Thyroid gland (tissue), 4 donors: ENCODE data around the gene SLC35A1. TPM values are rescaled to one million over a fixed set of nuclear protein-coding genes. Genes with fewer than 3 reads are reported as not detected.

Experiments used
- DNase-seq, 2 donors: peaks; one replicate each; pipeline ENCODE4 v3.0.0-alpha.2; 2019
- H3K27ac ChIP-seq, 3 donors: fragments of 200-600 bp; sonication (generic); 1 replicate in 2 of 3; 2 replicates in 1 of 3; pipeline ENCODE4 v1.5.1; 2016 to 2019; ENCODE audit warnings: mild to moderate bottlenecking in 1 of 3, moderate library complexity in 1 of 3
- H3K27me3 ChIP-seq: fragments of 200-600 bp; sonication (generic); one replicate; pipeline ENCODE4 v1.5.1; 2019
- H3K36me3 ChIP-seq, 2 donors: fragments of 200-600 bp; sonication (generic); one replicate each; pipeline ENCODE4 v1.5.1; 2016 to 2019
- H3K4me1 ChIP-seq, 2 donors: fragments of 200-600 bp; sonication (generic); one replicate each; pipeline ENCODE4 v1.5.1; 2017 to 2019
- H3K4me3 ChIP-seq, 3 donors: fragments of 200-600 bp; sonication (generic); replicated peaks in 1 of 3; 1 replicate in 2 of 3; 2 replicates in 1 of 3; pipeline ENCODE4 v1.5.1; 2016; ENCODE audit warnings: mild to moderate bottlenecking in 1 of 3
- H3K9me3 ChIP-seq: fragments of 200-600 bp; sonication (generic); one replicate; pipeline ENCODE4 v1.5.1; 2017
- POLR2A ChIP-seq, 2 donors: fragments of 450-650 bp; IDR thresholded peaks; one replicate each; pipeline ENCODE4 v1.6.1; 2017; ENCODE audit warnings: antibody characterized with exemption in 2 of 2, mild to moderate bottlenecking in 2 of 2, moderate library complexity in 1 of 2
- WGBS, 2 donors: methylation state at CpG; one replicate each; pipeline ENCODE4 v1.1.5; 2017; 5-methylcytosine and 5-hydroxymethylcytosine counted together
- intact Hi-C: fragments of 100-400 bp; cut with DNase I; formaldehyde crosslinking; loops from one replicate; pipeline ENCODE4 v1.15.1; 2023
- total RNA-seq, 4 donors: library from RNA; depleted of rRNA; stranded (reverse); fragments of >200 nt; gene quantifications; one replicate each; pipeline ENCODE4 v1.2.3, GENCODE V29; 2016
- TF ChIP-seq, protein P1 (sequence below), 6 experiments: fragments of 200-600 bp in 3 of 6; fragments of 450-650 bp in 3 of 6; sonication (generic) in 3 of 6; IDR thresholded peaks; one replicate each; pipeline ENCODE4 v1.5.1; 2016 to 2019; ENCODE audit warnings: antibody characterized with exemption in 6 of 6, mild to moderate bottlenecking in 2 of 6, inconsistent platforms in 1 of 6, moderate library complexity in 1 of 6

SLC35A1 gene
- total RNA-seq, 4 donors from 2014 or later = 13.2 to 23.2 (median 18.7) TPM

DNA sequence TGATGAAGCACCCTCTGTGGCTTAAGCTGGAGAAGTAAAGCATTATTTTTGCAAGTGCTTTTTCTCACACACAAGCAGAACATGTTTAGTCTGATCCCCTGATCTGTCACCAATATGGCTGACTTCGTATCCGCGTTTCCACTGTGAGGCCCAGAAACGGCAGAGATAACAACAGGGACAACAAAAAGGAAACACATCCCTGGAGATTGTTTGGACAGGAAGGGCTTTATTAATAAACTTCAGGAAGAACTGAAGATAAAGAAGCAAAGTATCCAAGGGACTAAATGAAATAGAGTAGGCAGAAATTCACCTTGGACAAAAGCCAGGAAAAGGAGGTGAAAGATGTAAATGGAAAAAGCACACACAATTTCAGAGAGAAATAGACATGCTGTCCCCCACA lies 67.8 kb downstream of the SLC35A1 start:
- intact Hi-C loops = no loop called here
- Histone ChIP-seq H3K4me1 (no peaks in the 10 kb centered on the region), H3K4me3 (no peak overlapping the region), H3K36me3 (peaks cover 4% of the 10 kb centered on the region in 2 donors), H3K27ac (no peak overlapping the region), H3K9me3 (no peaks in the 10 kb centered on the region), H3K27me3 (no peaks in the 10 kb centered on the region)
- 50 to 69% methylated on average over 4 of the region's 4 CpGs for WGBS, 2 donors
- no peak for DNase-seq
- TF ChIP-seq POLR2A (IDR thresholded peaks at IDR 0.05) = no peak
- TF ChIP-seq, protein P1, sequence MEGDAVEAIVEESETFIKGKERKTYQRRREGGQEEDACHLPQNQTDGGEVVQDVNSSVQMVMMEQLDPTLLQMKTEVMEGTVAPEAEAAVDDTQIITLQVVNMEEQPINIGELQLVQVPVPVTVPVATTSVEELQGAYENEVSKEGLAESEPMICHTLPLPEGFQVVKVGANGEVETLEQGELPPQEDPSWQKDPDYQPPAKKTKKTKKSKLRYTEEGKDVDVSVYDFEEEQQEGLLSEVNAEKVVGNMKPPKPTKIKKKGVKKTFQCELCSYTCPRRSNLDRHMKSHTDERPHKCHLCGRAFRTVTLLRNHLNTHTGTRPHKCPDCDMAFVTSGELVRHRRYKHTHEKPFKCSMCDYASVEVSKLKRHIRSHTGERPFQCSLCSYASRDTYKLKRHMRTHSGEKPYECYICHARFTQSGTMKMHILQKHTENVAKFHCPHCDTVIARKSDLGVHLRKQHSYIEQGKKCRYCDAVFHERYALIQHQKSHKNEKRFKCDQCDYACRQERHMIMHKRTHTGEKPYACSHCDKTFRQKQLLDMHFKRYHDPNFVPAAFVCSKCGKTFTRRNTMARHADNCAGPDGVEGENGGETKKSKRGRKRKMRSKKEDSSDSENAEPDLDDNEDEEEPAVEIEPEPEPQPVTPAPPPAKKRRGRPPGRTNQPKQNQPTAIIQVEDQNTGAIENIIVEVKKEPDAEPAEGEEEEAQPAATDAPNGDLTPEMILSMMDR (IDR thresholded peaks at IDR 0.05) = no peak

DNA sequence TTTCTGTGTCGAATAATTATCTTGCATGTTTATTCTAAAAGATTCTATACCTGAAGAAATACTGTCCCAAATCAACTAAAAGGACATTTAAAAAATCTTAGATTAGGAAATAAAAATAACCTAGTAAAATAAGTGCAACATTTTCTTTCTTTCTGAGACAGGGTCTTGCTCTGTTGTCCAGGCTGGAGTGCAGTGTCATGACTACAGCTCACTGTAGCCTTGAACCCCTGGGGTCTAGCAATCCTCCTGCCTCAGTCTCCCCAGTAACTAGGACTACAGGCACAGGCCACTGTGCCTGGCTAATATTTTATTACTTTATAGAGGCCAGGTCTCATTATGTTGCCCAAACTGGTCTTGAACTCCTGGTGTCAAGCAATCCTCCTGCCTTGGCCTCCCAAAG lies 68.3 kb downstream of the SLC35A1 start:
- peaks cover 4% of the 10 kb centered on the region in 2 donors for H3K36me3 ChIP-seq

DNA sequence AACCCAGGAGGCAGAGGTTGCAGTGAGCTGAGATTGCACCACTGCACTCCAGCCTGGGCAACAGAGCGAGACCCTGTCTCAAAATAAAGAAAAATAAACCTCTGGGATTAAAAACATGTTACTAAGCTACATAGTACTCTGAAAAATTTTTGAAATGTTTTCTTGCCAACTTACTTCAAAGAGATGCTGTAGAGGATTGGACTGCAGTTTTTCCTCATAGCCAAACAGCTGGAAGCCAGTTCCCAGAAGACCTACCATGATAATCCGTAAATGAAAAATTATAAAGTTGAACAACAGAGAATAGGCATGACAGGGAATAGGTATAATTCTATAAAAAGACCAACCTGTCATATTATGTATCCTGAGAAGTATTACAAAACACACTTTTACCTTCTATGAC lies 69.0 kb downstream of the SLC35A1 start:
- H3K4me3 ChIP-seq = no peak overlapping the region
- H3K9me3 ChIP-seq = no peaks in the 10 kb centered on the region
- H3K4me1 ChIP-seq = no peaks in the 10 kb centered on the region
- no peak for DNase-seq
- no peaks in the 10 kb centered on the region for H3K27me3 ChIP-seq
- H3K36me3 ChIP-seq = peaks cover 4% of the 10 kb centered on the region in 2 donors
- TF ChIP-seq POLR2A (IDR thresholded peaks at IDR 0.05) = no peak
- TF ChIP-seq, protein P1 (IDR thresholded peaks at IDR 0.05) = no peak
- H3K27ac ChIP-seq = no peak overlapping the region
- WGBS, 2 donors = 89 to 91% methylated on average over 2 of the region's 2 CpGs
- intact Hi-C loops = no loop called here

More for the DNA sequence above, 68.3 kb downstream of the SLC35A1 start:
- TF ChIP-seq, protein P1 (IDR thresholded peaks at IDR 0.05) = no peak
- TF ChIP-seq POLR2A (IDR thresholded peaks at IDR 0.05) = no peak
- DNase-seq = no peak
- 91 to 95% methylated on average over 1 of the region's 1 CpG for WGBS, 2 donors
- Histone ChIP-seq H3K4me3 (no peak overlapping the region), H3K27me3 (no peaks in the 10 kb centered on the region), H3K27ac (peak overlapping the region in 1 of 3 donors; percentile 19), H3K9me3 (no peaks in the 10 kb centered on the region), H3K4me1 (no peaks in the 10 kb centered on the region)
- intact Hi-C loops = no loop called here

DNA sequence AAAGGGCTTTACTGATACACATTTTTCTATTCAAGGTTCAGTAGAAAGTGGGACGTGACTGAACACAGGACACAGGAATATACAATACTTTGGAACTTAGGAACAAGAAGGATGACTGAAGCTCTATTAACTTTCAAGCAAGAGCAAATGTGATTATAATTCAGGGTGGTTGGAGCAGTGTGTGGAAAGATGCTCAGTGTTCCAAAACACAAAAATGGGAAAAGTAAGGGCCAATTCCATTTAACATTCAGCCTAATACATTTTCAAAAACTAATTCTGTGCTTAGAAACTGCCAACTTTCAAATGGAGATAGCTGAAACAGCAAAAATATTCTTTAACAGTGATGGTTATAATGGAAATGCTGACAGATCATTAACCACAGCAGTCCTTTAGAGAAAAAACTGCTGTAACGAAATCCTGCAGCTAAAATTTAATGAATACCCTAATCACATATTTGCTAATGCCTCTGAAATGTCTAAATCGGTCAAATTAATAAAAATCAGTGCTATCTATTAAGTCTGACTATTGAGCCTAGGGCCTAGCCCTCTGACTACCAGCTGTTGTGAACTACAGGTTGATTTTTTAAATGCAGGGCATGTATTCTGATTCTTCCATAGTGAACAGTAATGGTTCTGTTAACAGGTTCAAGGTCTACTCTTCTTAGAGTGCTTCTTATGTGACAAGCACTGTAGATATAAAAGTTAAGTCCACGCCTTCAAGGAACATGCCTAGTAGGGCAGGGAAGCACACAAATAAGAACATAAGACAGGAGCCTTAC lies 71.1 kb downstream of the SLC35A1 start:
- TF ChIP-seq, protein P1 (IDR thresholded peaks at IDR 0.05) = no peak
- no peak for TF ChIP-seq POLR2A (IDR thresholded peaks at IDR 0.05)
- no peaks in the 10 kb centered on the region for H3K27me3 ChIP-seq
- H3K4me1 ChIP-seq = no peaks in the 10 kb centered on the region
- 87 to 90% methylated on average over 4 of the region's 4 CpGs for WGBS, 2 donors
- H3K4me3 ChIP-seq = no peak overlapping the region
- DNase-seq = no peak
- H3K36me3 ChIP-seq = peaks cover 4 to 5% of the 10 kb centered on the region in 2 donors
- no peaks in the 10 kb centered on the region for H3K9me3 ChIP-seq
- intact Hi-C loops = no loop called here
- no peak overlapping the region for H3K27ac ChIP-seq

DNA sequence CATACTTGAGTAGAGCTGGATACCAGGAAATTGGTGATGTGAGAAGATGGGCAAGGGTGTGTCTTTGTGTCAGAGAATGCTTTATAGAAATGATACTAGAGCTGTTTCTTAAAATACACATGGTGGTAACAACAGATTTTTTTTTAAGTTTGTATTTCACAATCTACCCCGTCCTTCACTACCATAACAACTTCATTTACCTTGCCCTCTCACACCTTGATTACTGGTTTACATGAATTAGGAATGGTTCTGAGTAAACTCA lies 71.6 kb downstream of the SLC35A1 start:
- DNase-seq = no peak
- Histone ChIP-seq H3K9me3 (no peaks in the 10 kb centered on the region), H3K36me3 (peaks cover 4 to 7% of the 10 kb centered on the region in 2 donors), H3K4me3 (no peak overlapping the region), H3K27ac (no peak overlapping the region), H3K27me3 (no peaks in the 10 kb centered on the region), H3K4me1 (no peaks in the 10 kb centered on the region)
- no peak for TF ChIP-seq POLR2A (IDR thresholded peaks at IDR 0.05)
- TF ChIP-seq, protein P1 (IDR thresholded peaks at IDR 0.05) = no peak
- intact Hi-C loops = no loop called here
- WGBS, 2 donors = 93 to 97% methylated on average over 1 of the region's 1 CpG
